Sigmoid colon (tissue), 4 donors: ENCODE data around the gene MACROD2.

Source experiments
- POLR2AphosphoS5 ChIP-seq, 4 donors: sonication (generic); formaldehyde crosslinking; IDR thresholded peaks; one replicate each; pipeline ENCODE4 v1.6.1; 2017; ENCODE audit warnings: antibody characterized with exemption in 4 of 4
- TF ChIP-seq, protein P1 (sequence below), 4 experiments: fragments of 450-650 bp in 3 of 4; fragments of 200-600 bp in 1 of 4; IDR thresholded peaks; one replicate each; pipeline ENCODE4 v1.5.1; 2016 to 2019; ENCODE audit warnings: antibody characterized with exemption in 4 of 4, mild to moderate bottlenecking in 3 of 4, moderate library complexity in 2 of 4

GRCh38 chr20:15122613-15123012 lies 1127.3 kb downstream of the MACROD2 start:
- TF ChIP-seq, protein P1, sequence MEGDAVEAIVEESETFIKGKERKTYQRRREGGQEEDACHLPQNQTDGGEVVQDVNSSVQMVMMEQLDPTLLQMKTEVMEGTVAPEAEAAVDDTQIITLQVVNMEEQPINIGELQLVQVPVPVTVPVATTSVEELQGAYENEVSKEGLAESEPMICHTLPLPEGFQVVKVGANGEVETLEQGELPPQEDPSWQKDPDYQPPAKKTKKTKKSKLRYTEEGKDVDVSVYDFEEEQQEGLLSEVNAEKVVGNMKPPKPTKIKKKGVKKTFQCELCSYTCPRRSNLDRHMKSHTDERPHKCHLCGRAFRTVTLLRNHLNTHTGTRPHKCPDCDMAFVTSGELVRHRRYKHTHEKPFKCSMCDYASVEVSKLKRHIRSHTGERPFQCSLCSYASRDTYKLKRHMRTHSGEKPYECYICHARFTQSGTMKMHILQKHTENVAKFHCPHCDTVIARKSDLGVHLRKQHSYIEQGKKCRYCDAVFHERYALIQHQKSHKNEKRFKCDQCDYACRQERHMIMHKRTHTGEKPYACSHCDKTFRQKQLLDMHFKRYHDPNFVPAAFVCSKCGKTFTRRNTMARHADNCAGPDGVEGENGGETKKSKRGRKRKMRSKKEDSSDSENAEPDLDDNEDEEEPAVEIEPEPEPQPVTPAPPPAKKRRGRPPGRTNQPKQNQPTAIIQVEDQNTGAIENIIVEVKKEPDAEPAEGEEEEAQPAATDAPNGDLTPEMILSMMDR (IDR thresholded peaks at IDR 0.05), result no peak
- no peak for TF ChIP-seq POLR2AphosphoS5 (IDR thresholded peaks at IDR 0.05)
